HCEC 1CT (cell line): Measurements from ENCODE around the gene MLIP.

Source experiments
- DNase-seq: peaks from one replicate; pipeline ENCODE4 v3.0.0-alpha.2; 2017

MLIP gene

DNA sequence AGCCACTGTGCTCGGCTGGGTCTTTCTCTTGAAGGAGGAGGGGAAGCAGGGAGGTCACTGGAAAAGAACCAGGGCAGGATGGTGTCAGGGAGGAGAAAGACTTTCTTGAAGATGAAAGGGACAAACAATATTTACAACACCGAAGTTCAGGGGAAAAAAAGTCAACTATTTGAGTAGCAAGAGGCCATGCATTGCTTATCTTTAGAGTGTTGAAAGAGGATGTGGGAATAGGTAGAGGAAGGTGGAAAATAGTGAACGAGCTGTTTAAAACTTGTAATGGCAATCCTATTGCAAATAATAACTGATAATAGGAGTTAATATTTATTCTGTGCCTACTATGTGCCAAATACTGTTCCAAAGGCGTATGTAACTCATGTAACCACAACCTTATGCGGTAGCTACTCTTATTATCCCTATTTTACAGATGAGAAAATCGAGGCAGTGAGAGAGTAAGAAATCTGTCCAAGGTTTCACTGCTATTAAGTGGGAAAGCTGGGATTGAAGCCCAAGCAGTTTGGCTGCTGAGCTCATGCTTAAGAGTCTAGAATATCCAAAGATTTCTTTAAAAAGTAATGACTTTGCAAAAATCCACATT lies 12.7 kb upstream of the MLIP start:
- DNase-seq = no peak

DNA sequence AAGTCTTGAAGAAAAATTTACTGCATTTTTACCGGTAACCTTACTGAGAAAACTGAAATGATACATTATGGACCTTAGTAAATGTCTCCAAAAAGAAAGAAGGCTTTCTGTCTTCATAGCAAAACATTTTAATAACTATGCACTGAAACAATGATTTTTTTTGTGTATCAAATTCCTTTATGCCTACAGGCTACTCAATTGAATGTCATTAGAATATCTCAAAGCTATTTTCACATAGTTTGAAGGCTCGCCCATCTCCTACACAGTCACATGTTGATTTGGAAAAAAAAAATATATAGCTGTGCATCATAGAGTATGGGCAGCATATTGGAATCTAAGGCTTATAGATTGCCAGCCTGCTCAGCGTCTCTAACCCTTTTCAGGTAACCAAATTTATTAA lies 12.0 kb upstream of the MLIP start:
- DNase-seq = no peak

DNA sequence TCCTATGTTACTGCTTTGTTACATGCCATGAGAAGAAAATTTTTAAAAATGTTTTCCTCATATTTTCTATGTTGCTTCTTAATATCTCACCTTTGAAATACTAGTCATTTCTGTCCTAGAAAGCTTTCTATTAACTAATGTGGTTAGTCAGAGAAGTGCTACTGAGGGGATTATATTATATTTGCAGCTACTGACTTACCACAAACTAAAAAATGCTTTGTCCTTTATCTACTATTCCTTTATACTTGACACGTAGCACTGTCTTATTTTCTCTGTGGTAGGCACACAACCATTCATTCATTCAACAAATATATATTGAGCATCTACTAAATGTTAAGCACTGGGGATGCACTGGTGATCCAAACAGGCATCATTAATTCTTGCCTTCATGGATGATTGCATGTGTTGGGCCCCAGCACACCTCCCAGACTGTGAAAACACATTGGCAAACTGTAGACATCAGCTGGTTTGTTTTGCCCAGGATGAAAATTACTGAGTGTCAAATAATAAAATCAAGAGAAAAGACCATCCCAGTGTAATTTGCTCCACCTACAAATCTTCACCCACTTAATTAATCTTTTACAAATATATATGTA lies 10.7 kb upstream of the MLIP start:
- DNase-seq = no peak

- no peak for DNase-seq
Observed at GRCh38 chr6:54102238-54102637, 9.0 kb upstream of the MLIP start.

DNA sequence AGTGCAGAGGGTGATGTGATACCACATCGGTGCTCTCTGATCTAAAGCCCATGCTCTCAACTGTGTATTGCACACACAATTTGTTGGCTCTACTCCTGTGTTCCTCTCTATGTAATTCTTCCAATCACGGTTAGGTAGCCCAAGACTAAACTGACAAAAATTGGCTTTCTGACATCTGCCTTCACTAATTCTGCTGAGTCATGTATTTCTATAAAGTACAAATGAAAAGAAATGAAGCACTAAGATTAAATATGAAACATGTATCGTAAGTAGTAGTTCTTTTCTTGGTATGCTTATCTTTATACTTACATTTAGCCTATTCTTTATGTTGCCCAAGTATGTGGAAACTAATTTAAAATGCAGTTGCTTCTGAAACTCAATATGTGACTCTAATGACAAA lies 7.7 kb upstream of the MLIP start:
- DNase-seq = no peak

DNA sequence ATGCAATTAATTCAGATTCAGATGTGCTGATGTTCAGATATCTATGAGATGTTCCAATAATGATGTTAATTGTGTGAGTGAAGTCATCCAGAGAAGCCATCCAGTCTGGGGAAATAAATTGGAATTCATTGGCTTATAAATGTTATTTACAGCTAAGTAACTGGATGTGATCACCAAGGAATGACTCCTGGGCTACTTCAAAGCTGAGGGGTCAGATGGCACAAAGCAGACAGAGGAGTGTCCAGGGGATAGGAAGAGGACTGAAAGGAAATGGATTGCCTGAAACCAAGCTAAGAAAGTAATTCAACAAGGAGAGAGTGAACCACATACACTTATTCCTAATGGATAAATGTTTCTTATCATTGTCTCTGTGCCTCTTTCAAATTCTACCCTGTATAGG lies 4.5 kb upstream of the MLIP start:
- no peak for DNase-seq

- DNase-seq = no peak
Observed at GRCh38 chr6:54107470-54108090, 3.7 kb upstream of the MLIP start.

DNA sequence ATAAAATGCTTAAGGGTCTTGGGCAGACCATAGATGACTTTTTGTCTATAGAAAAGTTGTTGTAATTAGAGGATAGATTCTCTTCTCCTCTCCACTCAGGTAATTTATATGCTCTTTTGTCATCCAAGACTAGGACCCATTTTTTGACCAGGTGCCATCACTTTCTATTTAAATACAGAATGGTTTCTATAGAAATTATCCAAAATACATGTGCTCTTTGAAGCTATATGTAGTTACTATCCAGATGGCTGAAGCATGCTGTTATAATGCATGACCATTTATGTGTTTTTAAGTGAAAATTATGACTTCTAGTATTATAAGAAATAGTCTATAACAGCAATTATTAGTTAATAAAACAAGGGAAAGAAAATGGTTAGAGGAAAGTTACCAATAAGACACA lies 3.0 kb upstream of the MLIP start:
- no peak for DNase-seq

GRCh38 chr6:54109586-54109985 lies 1.7 kb upstream of the MLIP start:
- no peak for DNase-seq

DNA sequence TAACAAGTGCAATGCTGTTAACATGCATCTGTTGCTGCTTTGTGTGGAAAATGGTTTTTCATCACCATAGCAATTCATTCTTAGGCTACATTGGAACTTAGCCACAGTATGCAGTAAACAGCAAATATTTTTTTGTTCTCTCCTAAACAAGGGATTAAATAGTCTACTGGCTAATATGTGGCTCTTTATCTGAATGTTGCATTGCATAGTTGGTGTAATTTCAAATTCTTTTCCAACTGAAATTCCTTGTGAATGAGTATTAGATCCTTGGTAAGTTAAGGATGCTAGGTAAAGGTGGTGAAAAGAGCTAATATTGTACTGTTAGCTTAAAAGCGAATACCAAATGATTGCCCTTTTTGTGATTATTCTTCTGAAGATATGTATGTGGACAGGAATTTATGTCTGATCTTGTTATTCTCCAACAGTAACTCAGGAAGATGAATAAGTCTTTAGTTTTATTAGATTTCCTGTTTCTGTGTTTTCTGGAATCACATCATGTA lies 958 bp downstream of the MLIP start:
- no peak for DNase-seq

DNA sequence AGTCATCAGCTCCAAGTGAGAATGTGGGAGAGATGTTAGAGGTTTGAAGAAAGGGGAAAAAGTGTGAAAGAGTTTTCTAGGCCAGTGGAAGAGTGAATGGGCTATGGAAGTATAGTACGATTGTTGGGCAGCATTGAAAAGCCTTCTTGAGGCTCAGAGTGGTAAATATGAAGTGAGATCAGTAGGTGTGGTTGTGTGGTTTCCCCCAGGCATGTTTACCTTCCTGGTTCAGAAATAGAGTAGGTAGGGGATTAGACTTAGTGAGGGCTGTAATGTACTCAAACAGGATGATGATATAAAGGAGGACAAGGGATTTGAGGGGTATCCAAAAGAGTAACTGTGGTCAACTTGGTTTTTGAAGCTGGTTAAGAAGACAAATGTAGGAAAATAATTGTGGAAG lies 3.7 kb downstream of the MLIP start:
- DNase-seq = no peak

DNA sequence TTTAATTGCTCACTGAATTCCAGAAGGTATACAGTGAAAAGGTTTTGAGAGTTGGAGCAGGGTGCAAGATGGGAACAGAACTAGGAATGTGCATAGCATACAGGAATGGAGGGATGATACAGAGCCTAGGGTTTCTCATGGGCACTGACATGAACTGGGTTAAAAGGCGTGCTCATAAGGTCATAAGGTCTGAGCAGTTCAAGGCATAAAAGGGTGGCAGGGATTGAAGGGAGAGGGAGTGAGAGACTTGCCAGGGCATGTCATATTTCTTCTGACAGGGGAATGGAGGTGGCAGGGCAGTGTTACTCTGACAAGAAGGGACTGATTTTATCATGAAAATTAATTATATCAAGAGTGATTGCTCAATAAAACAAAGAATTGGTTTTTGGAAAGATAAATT lies 4.7 kb downstream of the MLIP start:
- DNase-seq = no peak

GRCh38 chr6:54118117-54118516 lies 6.9 kb downstream of the MLIP start:
- no peak for DNase-seq

DNA sequence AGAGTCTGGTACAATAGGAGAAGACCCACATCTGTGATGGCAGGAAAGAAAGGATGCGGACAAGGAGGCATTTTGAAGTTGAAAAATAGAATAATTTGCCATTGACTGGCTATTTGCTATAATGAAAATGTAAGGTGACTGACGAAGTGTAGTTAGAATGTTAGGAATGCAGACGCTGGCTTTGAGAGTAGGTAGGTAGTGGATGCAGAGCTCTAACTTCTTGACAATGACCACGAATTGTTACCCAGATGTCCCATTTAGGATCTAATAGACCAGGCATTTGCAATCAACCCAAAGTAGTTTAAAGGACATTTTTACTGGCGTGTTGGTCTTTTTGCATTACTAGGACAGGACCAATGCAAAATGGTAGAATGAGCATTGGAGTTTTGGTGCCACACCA lies 14.2 kb downstream of the MLIP start:
- no peak for DNase-seq

GRCh38 chr6:54130179-54130578 lies 18.9 kb downstream of the MLIP start:
- DNase-seq = no peak

DNA sequence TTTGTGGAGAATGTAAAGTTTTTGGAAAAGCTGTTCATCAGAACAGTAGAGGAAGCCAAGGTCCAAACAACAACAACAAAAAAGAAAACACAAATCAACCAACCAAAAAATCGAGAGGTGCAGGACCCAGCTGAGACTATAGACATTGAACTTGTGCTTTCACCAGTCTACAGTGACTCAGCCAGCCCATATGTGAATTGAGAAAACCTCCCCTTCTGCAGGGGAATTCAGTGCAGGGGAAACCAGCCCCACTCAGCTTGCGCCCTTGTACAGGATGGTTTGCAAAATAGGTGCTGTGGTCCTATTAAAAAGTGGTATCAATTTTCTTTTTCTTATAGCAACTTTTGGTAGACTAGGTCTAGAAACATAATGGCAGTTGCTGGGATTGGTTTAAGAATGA lies 21.3 kb downstream of the MLIP start:
- no peak for DNase-seq

- no peak for DNase-seq
Observed at GRCh38 chr6:54133186-54133585, 21.9 kb downstream of the MLIP start.

- DNase-seq = no peak
Observed at GRCh38 chr6:54134935-54135334, 23.7 kb downstream of the MLIP start.

- DNase-seq = peak; percentile 44
Observed at GRCh38 chr6:54135665-54136369, 24.6 kb downstream of the MLIP start.

- DNase-seq = no peak
Observed at GRCh38 chr6:54138795-54139194, 27.6 kb downstream of the MLIP start.

GRCh38 chr6:54140811-54141210 lies 29.6 kb downstream of the MLIP start:
- no peak for DNase-seq

GRCh38 chr6:54142889-54143519 lies 31.8 kb downstream of the MLIP start:
- DNase-seq = no peak

DNA sequence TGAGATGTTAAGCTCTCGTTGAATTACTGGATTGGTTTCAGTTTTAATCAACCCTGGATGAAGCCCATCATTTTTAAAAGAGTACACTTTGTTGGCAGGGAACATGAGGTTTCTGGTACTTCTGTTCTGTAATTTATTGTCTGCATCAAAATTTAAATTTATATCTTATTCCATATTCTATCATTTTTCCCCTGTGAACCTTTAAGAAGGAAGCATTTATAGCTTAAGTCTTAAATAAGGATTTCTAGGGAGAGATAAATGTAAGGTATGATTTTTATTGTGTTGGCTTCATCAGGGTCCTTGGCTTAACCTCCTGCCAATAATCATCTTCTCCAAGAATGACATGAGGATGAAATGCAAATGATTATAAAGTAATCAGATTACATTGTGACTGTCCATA lies 40.6 kb downstream of the MLIP start:
- no peak for DNase-seq
